ENCODE data around the gene DNTTIP2.
"Not testable (repeated sequence)": the region's sequence is repeated elsewhere in the genome, so short reads cannot be mapped to it uniquely, and the experiment has no call there.

Gene DNTTIP2, protein sequence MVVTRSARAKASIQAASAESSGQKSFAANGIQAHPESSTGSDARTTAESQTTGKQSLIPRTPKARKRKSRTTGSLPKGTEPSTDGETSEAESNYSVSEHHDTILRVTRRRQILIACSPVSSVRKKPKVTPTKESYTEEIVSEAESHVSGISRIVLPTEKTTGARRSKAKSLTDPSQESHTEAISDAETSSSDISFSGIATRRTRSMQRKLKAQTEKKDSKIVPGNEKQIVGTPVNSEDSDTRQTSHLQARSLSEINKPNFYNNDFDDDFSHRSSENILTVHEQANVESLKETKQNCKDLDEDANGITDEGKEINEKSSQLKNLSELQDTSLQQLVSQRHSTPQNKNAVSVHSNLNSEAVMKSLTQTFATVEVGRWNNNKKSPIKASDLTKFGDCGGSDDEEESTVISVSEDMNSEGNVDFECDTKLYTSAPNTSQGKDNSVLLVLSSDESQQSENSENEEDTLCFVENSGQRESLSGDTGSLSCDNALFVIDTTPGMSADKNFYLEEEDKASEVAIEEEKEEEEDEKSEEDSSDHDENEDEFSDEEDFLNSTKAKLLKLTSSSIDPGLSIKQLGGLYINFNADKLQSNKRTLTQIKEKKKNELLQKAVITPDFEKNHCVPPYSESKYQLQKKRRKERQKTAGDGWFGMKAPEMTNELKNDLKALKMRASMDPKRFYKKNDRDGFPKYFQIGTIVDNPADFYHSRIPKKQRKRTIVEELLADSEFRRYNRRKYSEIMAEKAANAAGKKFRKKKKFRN

GRCh38 chr1:93878889-93879586 lies at the start of gene DNTTIP2:
TSS of gene DNTTIP2 (minus strand) at chr1:93879206. CDS start at chr1:93879148, 58 bp downstream.
- H3K4me3 ChIP-seq (ENCODE audit: low read depth, low read length): peak within 1 kb of the TSS; percentile 73
- DNase-seq (ENCODE audit: low read depth): peak; percentile 63

- no peak for DNase-seq (ENCODE audit: low read depth)
- no peak overlapping the region for H3K4me3 ChIP-seq (ENCODE audit: low read depth, low read length)
Observed at GRCh38 chr1:93925206-93925605, 46.2 kb upstream of the DNTTIP2 start.

- no peak for DNase-seq (ENCODE audit: low read depth)
- no peak overlapping the region for H3K4me3 ChIP-seq (ENCODE audit: low read depth, low read length)
Observed at GRCh38 chr1:93919780-93920179, 40.8 kb upstream of the DNTTIP2 start.

DNA sequence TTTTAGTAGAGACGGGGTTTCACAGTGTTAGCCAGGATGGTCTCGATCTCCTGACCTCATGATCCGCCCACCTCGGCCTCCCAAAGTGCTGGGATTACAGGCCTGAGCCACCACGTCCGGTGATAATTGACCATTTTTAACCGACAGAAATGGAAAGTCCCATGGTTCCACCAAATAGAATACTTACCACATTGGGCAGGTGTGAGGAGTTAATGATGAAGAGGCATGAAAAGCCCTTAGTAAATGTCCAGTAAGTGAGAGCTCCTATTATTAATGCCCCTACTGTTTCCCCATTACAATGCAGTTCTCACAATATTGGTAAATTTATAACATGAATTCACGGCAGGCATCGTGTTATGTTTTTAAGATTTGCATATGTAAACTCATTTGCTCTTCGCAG lies 38.3 kb upstream of the DNTTIP2 start:
- no peak for DNase-seq (ENCODE audit: low read depth)
- H3K4me3 ChIP-seq (ENCODE audit: low read depth, low read length): no peak overlapping the region

DNA sequence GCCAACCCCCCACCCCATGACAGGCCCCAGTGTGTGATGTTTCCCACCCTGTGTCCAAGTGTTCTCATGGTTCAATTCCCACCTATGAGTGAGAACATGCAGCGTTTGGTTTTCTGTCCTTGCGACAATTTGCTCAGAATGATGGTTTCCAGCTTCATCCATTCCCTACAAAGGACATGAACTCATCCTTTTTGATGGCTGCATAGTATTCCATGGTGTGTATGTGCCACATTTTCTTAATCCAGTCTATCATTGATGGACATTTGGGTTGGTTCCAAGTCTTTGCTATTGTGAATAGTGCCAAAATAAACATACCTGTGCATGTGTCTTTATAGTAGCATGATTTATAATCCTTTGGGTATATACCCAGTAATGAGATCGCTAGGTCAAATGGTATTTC lies 31.9 kb upstream of the DNTTIP2 start:
- H3K4me3 ChIP-seq (ENCODE audit: low read depth, low read length); DNase-seq (ENCODE audit: low read depth): not testable (repeated sequence)

DNA sequence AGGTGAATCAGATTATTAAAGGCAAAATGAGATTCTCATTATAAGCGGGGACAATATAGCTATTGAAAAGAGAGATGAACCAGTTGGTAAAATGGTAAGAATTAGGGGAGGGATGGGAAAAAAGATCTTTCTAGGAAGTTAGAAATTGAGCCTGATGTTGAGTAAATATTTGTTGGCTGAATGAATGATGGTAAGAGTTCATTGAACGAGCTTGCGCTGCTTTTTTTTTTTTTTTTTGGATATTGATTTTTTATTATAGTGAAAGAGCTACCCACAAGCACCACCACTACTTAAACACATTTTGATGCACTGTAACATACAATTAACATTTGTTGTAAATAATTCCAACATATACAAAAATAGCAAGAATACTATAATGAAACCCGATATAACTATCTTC lies 31.3 kb upstream of the DNTTIP2 start:
- H3K4me3 ChIP-seq (ENCODE audit: low read depth, low read length): no peak overlapping the region
- no peak for DNase-seq (ENCODE audit: low read depth)

DNA sequence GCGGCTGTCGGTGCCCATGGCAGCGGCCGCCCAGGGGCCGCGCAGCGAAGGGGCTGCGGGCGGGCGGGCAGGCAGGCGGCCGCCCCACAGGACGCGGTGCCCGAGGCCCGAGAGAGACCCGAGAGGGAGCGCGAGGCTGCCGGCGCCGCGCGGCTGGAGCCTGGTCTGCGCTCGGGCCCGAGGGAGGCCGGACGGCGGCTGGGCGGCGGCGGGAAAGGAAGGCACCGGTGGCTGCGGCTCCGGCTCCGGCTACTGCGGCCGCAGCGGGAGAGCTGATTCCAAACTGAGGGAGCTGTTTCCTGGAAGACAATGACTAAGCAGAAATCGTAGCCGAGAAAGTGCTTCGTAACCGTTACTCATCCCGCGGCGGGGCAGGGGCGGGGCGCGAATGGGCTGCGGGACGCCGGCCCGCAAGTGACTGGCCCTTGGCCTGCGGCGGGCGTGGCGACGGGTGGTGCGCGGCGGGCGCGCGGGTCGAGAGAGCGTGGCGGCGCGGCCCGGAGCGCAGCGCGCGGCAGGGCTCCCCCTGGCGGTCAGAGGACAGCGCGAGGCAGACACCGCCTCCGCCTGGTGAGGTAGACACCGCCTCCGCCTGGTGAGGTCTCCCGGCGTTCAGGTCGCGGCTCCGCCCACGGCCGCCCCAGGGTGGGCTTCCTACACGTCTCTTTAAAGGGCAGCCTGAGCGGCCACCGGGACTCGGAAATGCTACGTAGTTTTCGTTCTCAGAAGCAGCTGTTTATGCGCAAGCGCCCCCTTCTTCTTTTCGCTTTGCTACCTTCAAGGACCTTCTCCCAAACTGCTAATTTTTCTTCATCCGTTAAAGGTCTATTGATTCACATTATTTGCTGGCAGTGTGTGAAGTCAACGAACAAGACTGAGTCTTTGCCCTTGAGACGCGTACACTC lies 30.4 kb upstream of the DNTTIP2 start, which contains the start of gene GCLM:
TSS of gene GCLM (minus strand) at position 285 of the 905 bp plus-strand sequence. CDS start at position 18, 267 bp downstream.
- peak within 1 kb of the TSS; percentile 85 for H3K4me3 ChIP-seq (ENCODE audit: low read depth, low read length)
- peak; percentile 86 for DNase-seq (ENCODE audit: low read depth)

- DNase-seq (ENCODE audit: low read depth): no peak
- peak overlapping the region; percentile 85 for H3K4me3 ChIP-seq (ENCODE audit: low read depth, low read length)
Observed at GRCh38 chr1:93908394-93909145, 29.6 kb upstream of the DNTTIP2 start.

- peak overlapping the region; percentile 85 for H3K4me3 ChIP-seq (ENCODE audit: low read depth, low read length)
- DNase-seq (ENCODE audit: low read depth): peak; percentile 40
Observed at GRCh38 chr1:93907718-93908117, 28.7 kb upstream of the DNTTIP2 start.

DNA sequence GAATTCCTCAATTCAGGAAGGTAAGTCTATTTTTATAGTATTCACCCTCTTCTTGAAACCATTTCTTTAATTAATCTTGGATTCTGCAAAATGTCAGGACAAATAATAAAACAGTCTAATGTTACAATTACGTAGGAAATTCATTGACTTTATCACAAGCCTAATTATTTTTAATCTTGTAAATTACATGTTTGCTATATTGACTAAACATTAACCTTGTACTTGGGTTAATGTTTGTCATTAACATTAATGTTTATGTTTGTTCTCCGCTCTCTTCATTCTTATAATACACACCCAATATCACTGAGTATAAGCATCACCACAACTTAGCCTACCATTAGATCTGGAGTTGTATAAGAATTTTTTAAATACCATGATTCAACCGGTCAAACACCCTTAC lies 27.5 kb upstream of the DNTTIP2 start:
- H3K4me3 ChIP-seq (ENCODE audit: low read depth, low read length): no peak overlapping the region
- DNase-seq (ENCODE audit: low read depth): no peak

DNA sequence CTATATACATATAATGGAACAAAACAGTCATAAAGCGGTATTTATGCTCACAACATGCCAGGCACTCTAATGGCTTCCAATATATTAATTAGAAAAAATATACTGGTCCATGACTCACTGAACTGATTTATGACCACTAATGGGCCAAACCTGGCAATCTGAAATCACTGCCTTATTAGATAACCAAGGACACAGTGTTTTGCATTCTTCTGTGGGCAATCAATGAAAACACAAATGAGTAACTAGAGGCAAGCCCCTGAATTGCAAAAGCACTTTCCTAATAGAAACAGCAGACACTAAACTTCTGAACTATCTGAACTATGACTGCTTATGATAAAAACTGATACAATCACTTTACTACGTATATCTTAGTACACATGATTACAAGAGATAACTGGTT lies 26.7 kb upstream of the DNTTIP2 start:
- no peak overlapping the region for H3K4me3 ChIP-seq (ENCODE audit: low read depth, low read length)
- DNase-seq (ENCODE audit: low read depth): peak; percentile 34

GRCh38 chr1:93905051-93905450 lies 26.0 kb upstream of the DNTTIP2 start:
- H3K4me3 ChIP-seq (ENCODE audit: low read depth, low read length): no peak overlapping the region
- no peak for DNase-seq (ENCODE audit: low read depth)

DNA sequence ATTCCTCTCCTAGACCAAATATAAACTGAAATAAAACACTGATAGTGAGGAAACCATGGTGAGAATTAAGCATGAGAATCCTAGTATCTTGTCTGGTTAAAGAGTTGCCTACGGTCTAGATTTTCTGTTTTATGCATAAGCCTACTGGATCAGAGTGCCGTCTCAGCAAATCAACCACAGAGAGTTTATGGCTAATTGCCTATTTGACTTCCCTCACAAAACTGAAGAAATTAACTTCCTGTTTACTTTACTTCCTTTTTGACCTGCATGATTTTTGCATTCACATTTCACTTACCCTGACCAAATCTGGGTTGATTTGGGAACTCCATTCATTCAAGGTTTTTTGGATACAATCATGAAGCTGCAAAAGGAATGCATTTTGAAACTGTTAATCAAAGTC lies 25.2 kb upstream of the DNTTIP2 start:
- DNase-seq (ENCODE audit: low read depth): no peak
- no peak overlapping the region for H3K4me3 ChIP-seq (ENCODE audit: low read depth, low read length)

GRCh38 chr1:93900723-93901504 lies 21.9 kb upstream of the DNTTIP2 start:
- no peak overlapping the region for H3K4me3 ChIP-seq (ENCODE audit: low read depth, low read length)
- DNase-seq (ENCODE audit: low read depth): no peak

GRCh38 chr1:93899543-93900207 lies 20.7 kb upstream of the DNTTIP2 start:
- H3K4me3 ChIP-seq (ENCODE audit: low read depth, low read length): no peak overlapping the region
- DNase-seq (ENCODE audit: low read depth): no peak

DNA sequence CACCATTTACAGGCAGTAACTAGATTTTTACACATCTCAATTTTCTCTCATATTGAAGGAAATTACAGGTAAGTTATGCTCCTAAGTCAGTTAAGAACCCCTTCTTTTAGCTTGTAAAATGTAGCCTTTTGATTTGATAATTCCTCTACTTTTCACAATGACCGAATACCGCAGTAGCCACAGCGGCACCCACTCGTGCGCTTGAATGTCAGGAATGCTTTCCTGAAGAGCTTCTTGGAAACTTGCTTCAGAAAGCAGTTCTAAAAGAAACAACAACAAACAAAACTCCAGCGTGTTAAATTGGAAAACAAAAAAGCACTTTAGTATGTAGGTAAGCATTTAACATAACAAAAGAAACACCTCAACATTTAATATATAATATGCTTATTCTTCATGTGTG lies 9.9 kb upstream of the DNTTIP2 start:
- DNase-seq (ENCODE audit: low read depth): no peak
- H3K4me3 ChIP-seq (ENCODE audit: low read depth, low read length): no peak overlapping the region

GRCh38 chr1:93882269-93882668 lies 3.3 kb upstream of the DNTTIP2 start:
- no peak for DNase-seq (ENCODE audit: low read depth)
- H3K4me3 ChIP-seq (ENCODE audit: low read depth, low read length): no peak overlapping the region
